Gastroesophageal sphincter (tissue), 4 donors: Measurements from ENCODE around the gene ARF1. TPM values are rescaled to one million over a fixed set of nuclear protein-coding genes. Genes with fewer than 3 reads are reported as not detected.

Experiments
- ATAC-seq: fragments of 150-250 bp; one replicate; pipeline ENCODE4 v1.9.1; 2016; ENCODE audit warnings: mild to moderate bottlenecking, moderate library complexity
- H3K27ac ChIP-seq, 4 donors: fragments of 200-600 bp; sonication (generic) in 3 of 4; 1 replicate in 3 of 4; 2 replicates in 1 of 4; pipeline ENCODE4 v1.5.1; 2016 to 2019
- H3K27me3 ChIP-seq: fragments of 200-600 bp; sonication (generic); one replicate; pipeline ENCODE4 v1.5.1; 2019
- H3K36me3 ChIP-seq, 2 donors: fragments of 200-600 bp; sonication (generic); one replicate each; pipeline ENCODE4 v1.5.1; 2019; ENCODE audit warnings: control low read depth in 1 of 2
- H3K4me1 ChIP-seq, 3 donors: fragments of 200-600 bp; sonication (generic); 1 replicate in 2 of 3; 2 replicates in 1 of 3; pipeline ENCODE4 v1.5.1; 2016 to 2019; ENCODE audit warnings: control low read depth in 2 of 3
- H3K4me3 ChIP-seq, 2 donors: fragments of 200-600 bp; sonication (generic); one replicate each; pipeline ENCODE4 v1.5.1; 2019; ENCODE audit warnings: mild to moderate bottlenecking in 1 of 2, moderate library complexity in 1 of 2
- H3K9me3 ChIP-seq, 3 donors: fragments of 200-600 bp; sonication (generic); one replicate each; pipeline ENCODE4 v1.5.1; 2017 to 2019; ENCODE audit warnings: control low read depth in 2 of 3
- EP300 ChIP-seq: sonication (generic); formaldehyde crosslinking; IDR thresholded peaks from one replicate; pipeline ENCODE4 v1.6.1; 2017; ENCODE audit warnings: antibody characterized with exemption, mild to moderate bottlenecking
- POLR2A ChIP-seq, 2 donors: fragments of 450-650 bp; IDR thresholded peaks; one replicate each; pipeline ENCODE4 v1.6.1; 2017; ENCODE audit warnings: antibody characterized with exemption in 2 of 2, mild to moderate bottlenecking in 2 of 2, moderate library complexity in 1 of 2
- POLR2AphosphoS5 ChIP-seq: sonication (generic); formaldehyde crosslinking; IDR thresholded peaks from one replicate; pipeline ENCODE4 v1.6.1; 2017; ENCODE audit warnings: antibody characterized with exemption
- WGBS, 2 donors: methylation state at CpG; one replicate each; pipeline ENCODE4 v1.1.5; 2018; ENCODE audit warnings: low coverage in 1 of 2; 5-methylcytosine and 5-hydroxymethylcytosine counted together
- total RNA-seq, 4 donors: library from RNA; depleted of rRNA; stranded (reverse); fragments of >200 nt; gene quantifications; one replicate each; pipeline ENCODE4 v1.1.0, GENCODE V29; 2016
- TF ChIP-seq, protein P1 (sequence below), 4 experiments: fragments of 200-600 bp in 2 of 4; fragments of 450-650 bp in 2 of 4; sonication (generic) in 1 of 4; IDR thresholded peaks; one replicate each; pipeline ENCODE4 v1.5.1; 2017 to 2019; ENCODE audit warnings: antibody characterized with exemption in 4 of 4, mild to moderate bottlenecking in 2 of 4, moderate library complexity in 2 of 4

ARF1 gene
- total RNA-seq, 4 donors from 2014 or later = 256 to 385 (median 303) TPM

DNA sequence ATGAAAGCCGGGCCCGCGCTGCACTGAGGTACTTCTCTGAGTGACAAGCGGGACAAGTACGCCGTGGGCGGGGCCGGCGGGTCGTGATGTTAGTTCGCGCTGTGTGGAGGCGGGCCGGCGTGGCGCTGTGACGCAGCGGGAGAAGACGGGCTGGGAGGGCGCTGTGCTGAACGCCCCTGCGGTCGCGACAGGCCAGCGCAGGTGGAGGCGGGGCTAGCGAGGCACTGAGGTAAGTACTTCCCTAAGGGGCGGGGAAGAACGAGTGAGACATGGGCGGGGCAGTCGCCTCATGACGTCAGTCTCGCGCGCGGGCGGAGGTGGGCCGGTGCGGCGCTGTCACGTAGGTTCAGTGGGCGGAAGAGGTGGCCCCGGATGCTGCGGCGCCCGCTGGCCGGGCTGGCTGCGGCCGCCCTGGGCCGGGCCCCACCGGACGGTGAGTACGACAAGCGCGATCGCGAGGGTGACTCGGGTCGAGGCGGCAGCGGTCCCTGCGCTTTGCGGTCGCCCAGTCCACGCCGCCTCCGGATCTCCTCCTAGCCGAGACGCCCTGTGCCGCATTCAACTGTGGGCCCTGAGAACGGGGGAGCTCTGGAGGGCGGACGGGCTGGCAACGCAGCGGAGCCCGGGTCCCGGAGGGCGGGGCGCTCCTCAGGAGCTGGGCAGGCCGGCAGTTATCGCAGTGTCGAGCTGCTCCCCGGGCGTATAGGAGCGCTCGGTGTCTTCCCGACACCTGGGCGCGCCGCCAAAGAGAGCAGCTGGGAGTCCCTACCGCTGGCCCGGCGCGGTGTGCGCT lies 57.6 kb downstream of the ARF1 start, which contains the start of gene GUK1:
Gene GUK1 (plus strand): TSS at position 349 of the 793 bp plus-strand sequence. CDS start 24 bp downstream, at position 373.
- Histone ChIP-seq H3K27ac (peak within 1 kb of the TSS; percentile 87 to 99 (median 95)), H3K27me3 (no peaks in the 10 kb centered on the region), H3K4me1 (peaks cover 6 to 55% (median 36%) of the 10 kb centered on the region in 3 donors), H3K9me3 (no peaks in the 10 kb centered on the region), H3K4me3 (peak within 1 kb of the TSS; percentile 70 to 72), H3K36me3 (peaks cover 0 to 13% of the 10 kb centered on the region in 2 donors)
- WGBS, 2 donors = no CpG with 5 or more reads among the region's 95 CpGs
- TF ChIP-seq POLR2A (IDR thresholded peaks at IDR 0.05) (peak; percentile 97 to 98), POLR2AphosphoS5 (peak; percentile 91), EP300 (no peak)
- TF ChIP-seq, protein P1, sequence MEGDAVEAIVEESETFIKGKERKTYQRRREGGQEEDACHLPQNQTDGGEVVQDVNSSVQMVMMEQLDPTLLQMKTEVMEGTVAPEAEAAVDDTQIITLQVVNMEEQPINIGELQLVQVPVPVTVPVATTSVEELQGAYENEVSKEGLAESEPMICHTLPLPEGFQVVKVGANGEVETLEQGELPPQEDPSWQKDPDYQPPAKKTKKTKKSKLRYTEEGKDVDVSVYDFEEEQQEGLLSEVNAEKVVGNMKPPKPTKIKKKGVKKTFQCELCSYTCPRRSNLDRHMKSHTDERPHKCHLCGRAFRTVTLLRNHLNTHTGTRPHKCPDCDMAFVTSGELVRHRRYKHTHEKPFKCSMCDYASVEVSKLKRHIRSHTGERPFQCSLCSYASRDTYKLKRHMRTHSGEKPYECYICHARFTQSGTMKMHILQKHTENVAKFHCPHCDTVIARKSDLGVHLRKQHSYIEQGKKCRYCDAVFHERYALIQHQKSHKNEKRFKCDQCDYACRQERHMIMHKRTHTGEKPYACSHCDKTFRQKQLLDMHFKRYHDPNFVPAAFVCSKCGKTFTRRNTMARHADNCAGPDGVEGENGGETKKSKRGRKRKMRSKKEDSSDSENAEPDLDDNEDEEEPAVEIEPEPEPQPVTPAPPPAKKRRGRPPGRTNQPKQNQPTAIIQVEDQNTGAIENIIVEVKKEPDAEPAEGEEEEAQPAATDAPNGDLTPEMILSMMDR (IDR thresholded peaks at IDR 0.05) = peak in 3 of 4 experiments; percentile 26 to 49 (median 35)
- peak; percentile 96 for ATAC-seq

DNA sequence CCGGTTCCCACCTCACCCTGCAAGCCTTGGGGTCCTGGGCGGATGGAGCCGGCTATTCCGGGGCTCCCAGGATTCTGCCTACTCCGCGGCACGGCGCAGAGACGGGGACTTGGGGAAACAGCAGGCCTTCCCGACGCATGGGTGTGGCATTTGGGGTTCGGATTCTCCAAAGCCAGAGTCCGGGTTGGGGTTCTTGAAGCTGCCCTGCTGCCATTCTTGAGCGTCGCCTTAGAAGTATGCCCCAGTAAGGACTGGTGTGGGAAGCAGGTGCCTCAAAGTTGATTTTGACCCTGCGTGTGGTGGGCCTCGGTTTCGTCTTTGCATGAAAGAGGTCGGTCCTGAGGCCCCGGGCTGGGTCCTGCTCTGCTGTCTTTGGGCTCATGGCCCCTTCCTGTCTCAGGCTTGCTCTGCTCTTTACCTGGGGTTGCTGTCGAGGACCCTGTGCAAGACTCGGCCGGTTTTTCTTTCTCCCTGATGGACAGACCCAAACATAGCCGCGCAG lies 58.3 kb downstream of the ARF1 start:
- Histone ChIP-seq H3K27me3 (no peaks in the 10 kb centered on the region), H3K36me3 (peaks cover 0 to 19% of the 10 kb centered on the region in 2 donors), H3K27ac (peak overlapping the region; percentile 87 to 99 (median 95)), H3K4me3 (peak overlapping the region; percentile 70 to 72), H3K4me1 (peaks cover 6 to 61% (median 36%) of the 10 kb centered on the region in 3 donors), H3K9me3 (no peaks in the 10 kb centered on the region)
- WGBS, 2 donors = 0% methylated on average over 3 to 8 of the region's 25 CpGs
- no peak for ATAC-seq
- TF ChIP-seq EP300 (no peak), POLR2A (IDR thresholded peaks at IDR 0.05) (no peak), POLR2AphosphoS5 (no peak)
- TF ChIP-seq, protein P1 (IDR thresholded peaks at IDR 0.05) = no peak

DNA sequence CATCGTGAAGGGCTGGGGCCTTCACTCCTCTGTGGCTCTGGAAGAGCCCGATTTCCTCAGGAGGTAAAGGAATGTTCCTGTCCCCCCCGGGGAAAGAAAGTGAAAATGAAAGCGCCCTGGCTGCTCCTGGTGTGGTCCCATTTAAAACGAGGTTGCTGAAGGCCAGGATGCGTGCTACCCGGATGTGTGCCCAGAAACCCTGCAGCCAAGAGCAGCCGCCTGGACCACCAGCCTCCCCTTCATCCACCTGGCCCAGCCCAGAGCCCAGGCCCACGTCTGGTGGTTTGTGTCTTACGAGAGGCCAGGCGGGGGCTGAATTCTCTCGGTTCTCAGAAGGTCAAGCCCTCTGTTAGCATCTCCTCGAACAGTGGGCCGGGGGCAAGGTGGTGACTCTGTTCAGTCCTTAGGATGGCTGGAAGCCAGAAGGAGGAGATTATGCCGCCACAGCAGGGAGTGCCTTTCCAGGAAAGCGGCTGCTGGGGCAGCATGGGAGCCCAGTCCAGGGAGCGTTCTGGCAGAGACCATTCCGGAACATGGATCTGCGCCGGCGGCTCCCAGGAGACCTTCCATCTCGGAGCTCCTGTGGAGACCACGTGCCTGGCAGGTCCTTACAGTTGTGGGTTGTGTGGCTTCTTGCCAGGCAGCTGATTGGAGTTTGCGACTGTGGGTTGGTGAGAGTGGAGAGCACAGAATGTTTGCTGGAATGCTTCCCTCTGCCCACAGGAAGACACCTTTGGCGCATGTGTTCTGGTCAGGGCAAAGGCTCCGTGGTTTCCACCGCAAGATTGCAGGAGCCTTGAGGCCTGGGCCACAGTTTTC lies 58.9 kb downstream of the ARF1 start:
- TF ChIP-seq, protein P1 (IDR thresholded peaks at IDR 0.05) = no peak
- no peak for TF ChIP-seq EP300
- no peak for TF ChIP-seq POLR2A (IDR thresholded peaks at IDR 0.05)
- TF ChIP-seq POLR2AphosphoS5 = no peak
- no peak for ATAC-seq
- Histone ChIP-seq H3K4me1 (peaks cover 6 to 68% (median 36%) of the 10 kb centered on the region in 3 donors), H3K9me3 (no peaks in the 10 kb centered on the region), H3K36me3 (peaks cover 0 to 26% of the 10 kb centered on the region in 2 donors), H3K4me3 (peak overlapping the region; percentile 70 to 72), H3K27me3 (no peaks in the 10 kb centered on the region), H3K27ac (peak overlapping the region in 3 of 4 donors; percentile 93 to 99 (median 97))
- 28 to 39% methylated on average over 10 to 13 of the region's 27 CpGs for WGBS, 2 donors

DNA sequence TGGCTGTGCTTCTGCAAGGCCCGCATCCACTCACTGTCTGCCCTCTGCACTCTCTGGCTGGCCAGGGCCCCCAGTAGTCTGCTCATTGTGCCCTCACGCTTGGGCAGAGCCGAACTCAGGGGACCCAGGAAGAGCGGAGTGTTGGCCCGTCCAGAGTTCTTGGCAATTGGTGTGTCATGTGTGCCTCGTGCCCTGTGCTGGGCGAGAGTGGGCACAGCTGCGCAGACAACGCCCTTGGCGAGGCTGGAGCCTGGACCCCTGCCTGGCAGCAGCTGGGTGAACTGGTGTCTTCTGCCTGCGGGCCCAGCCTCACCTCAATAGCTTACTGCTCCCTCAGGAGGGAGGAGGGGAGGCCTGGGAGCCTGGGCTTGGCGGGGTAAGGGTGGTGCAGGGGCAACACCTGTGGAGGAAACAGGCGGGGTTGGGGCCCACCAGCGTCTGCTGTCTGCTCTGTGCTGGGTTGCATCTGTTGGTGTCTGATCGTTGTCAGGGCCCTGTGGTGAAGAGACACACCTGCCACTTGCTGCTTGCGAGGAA lies 59.7 kb downstream of the ARF1 start:
- Histone ChIP-seq H3K4me1 (peaks cover 6 to 74% (median 36%) of the 10 kb centered on the region in 3 donors), H3K4me3 (peak overlapping the region in 1 of 2 donors; percentile 70), H3K36me3 (peaks cover 0 to 34% of the 10 kb centered on the region in 2 donors), H3K27me3 (no peaks in the 10 kb centered on the region), H3K27ac (peak overlapping the region in 3 of 4 donors; percentile 93 to 99 (median 97)), H3K9me3 (no peaks in the 10 kb centered on the region)
- no peak for ATAC-seq
- TF ChIP-seq POLR2AphosphoS5 (no peak), EP300 (no peak), POLR2A (IDR thresholded peaks at IDR 0.05) (no peak)
- TF ChIP-seq, protein P1 (IDR thresholded peaks at IDR 0.05) = no peak
- no CpG with 5 or more reads among the region's 16 CpGs for WGBS, 2 donors
